Measurements from ENCODE around the gene VGF.

GRCh38 chr7:101210143-101210542, 44.8 kb upstream of the VGF start:
- no peak for TF ChIP-seq ZNF658 (tag by site-specific recombination; IDR thresholded peaks at IDR 0.05)
- TF ChIP-seq, protein P1, sequence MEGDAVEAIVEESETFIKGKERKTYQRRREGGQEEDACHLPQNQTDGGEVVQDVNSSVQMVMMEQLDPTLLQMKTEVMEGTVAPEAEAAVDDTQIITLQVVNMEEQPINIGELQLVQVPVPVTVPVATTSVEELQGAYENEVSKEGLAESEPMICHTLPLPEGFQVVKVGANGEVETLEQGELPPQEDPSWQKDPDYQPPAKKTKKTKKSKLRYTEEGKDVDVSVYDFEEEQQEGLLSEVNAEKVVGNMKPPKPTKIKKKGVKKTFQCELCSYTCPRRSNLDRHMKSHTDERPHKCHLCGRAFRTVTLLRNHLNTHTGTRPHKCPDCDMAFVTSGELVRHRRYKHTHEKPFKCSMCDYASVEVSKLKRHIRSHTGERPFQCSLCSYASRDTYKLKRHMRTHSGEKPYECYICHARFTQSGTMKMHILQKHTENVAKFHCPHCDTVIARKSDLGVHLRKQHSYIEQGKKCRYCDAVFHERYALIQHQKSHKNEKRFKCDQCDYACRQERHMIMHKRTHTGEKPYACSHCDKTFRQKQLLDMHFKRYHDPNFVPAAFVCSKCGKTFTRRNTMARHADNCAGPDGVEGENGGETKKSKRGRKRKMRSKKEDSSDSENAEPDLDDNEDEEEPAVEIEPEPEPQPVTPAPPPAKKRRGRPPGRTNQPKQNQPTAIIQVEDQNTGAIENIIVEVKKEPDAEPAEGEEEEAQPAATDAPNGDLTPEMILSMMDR (tag by site-specific recombination; IDR thresholded peaks at IDR 0.05) = no peak
- TF ChIP-seq KLF10 (tag by site-specific recombination; IDR thresholded peaks at IDR 0.05) = no peak
- no peak for TF ChIP-seq ZNF366 (tag by site-specific recombination; conservative IDR thresholded peaks at IDR 0.05)
- TF ChIP-seq ZNF132 (tag by site-specific recombination; IDR thresholded peaks at IDR 0.05; ENCODE audit: borderline replicate concordance) = no peak
- TF ChIP-seq, protein P2, sequence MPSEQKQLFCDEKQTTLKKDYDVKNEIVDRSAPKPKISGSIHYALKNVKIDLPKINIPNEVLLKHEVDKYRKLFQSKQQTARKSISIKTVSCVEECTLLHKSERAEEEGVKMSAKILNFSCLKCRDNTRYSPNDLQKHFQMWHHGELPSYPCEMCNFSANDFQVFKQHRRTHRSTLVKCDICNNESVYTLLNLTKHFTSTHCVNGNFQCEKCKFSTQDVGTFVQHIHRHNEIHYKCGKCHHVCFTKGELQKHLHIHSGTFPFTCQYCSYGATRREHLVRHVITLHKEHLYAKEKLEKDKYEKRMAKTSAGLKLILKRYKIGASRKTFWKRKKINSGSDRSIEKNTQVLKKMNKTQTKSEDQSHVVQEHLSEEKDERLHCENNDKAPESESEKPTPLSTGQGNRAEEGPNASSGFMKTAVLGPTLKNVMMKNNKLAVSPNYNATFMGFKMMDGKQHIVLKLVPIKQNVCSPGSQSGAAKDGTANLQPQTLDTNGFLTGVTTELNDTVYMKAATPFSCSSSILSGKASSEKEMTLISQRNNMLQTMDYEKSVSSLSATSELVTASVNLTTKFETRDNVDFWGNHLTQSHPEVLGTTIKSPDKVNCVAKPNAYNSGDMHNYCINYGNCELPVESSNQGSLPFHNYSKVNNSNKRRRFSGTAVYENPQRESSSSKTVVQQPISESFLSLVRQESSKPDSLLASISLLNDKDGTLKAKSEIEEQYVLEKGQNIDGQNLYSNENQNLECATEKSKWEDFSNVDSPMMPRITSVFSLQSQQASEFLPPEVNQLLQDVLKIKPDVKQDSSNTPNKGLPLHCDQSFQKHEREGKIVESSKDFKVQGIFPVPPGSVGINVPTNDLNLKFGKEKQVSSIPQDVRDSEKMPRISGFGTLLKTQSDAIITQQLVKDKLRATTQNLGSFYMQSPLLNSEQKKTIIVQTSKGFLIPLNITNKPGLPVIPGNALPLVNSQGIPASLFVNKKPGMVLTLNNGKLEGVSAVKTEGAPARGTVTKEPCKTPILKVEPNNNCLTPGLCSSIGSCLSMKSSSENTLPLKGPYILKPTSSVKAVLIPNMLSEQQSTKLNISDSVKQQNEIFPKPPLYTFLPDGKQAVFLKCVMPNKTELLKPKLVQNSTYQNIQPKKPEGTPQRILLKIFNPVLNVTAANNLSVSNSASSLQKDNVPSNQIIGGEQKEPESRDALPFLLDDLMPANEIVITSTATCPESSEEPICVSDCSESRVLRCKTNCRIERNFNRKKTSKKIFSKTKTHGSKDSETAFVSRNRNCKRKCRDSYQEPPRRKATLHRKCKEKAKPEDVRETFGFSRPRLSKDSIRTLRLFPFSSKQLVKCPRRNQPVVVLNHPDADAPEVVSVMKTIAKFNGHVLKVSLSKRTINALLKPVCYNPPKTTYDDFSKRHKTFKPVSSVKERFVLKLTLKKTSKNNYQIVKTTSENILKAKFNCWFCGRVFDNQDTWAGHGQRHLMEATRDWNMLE (tag by site-specific recombination; conservative IDR thresholded peaks at IDR 0.05; ENCODE audit: low read depth) = no peak
- TF ChIP-seq KLF1 (tag by site-specific recombination; IDR thresholded peaks at IDR 0.05) = no peak
- TF ChIP-seq, protein P3, sequence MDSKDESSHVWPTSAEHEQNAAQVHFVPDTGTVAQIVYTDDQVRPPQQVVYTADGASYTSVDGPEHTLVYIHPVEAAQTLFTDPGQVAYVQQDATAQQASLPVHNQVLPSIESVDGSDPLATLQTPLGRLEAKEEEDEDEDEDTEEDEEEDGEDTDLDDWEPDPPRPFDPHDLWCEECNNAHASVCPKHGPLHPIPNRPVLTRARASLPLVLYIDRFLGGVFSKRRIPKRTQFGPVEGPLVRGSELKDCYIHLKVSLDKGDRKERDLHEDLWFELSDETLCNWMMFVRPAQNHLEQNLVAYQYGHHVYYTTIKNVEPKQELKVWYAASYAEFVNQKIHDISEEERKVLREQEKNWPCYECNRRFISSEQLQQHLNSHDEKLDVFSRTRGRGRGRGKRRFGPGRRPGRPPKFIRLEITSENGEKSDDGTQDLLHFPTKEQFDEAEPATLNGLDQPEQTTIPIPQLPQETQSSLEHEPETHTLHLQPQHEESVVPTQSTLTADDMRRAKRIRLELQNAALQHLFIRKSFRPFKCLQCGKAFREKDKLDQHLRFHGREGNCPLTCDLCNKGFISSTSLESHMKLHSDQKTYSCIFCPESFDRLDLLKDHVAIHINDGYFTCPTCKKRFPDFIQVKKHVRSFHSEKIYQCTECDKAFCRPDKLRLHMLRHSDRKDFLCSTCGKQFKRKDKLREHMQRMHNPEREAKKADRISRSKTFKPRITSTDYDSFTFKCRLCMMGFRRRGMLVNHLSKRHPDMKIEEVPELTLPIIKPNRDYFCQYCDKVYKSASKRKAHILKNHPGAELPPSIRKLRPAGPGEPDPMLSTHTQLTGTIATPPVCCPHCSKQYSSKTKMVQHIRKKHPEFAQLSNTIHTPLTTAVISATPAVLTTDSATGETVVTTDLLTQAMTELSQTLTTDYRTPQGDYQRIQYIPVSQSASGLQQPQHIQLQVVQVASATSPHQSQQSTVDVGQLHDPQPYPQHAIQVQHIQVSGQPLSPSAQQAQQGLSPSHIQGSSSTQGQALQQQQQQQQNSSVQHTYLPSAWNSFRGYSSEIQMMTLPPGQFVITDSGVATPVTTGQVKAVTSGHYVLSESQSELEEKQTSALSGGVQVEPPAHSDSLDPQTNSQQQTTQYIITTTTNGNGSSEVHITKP (tag by site-specific recombination; IDR thresholded peaks at IDR 0.05) = no peak
- no peak for TF ChIP-seq ZNF324 (tag by site-specific recombination; IDR thresholded peaks at IDR 0.05)
- TF ChIP-seq ZNF747 (tag by site-specific recombination; IDR thresholded peaks at IDR 0.05) = no peak
- no peak for TF ChIP-seq ZNF398 (tag by site-specific recombination; IDR thresholded peaks at IDR 0.05)

Data from HEK293 (cell line).